Measurements from ENCODE around the gene DPY30.

DNA sequence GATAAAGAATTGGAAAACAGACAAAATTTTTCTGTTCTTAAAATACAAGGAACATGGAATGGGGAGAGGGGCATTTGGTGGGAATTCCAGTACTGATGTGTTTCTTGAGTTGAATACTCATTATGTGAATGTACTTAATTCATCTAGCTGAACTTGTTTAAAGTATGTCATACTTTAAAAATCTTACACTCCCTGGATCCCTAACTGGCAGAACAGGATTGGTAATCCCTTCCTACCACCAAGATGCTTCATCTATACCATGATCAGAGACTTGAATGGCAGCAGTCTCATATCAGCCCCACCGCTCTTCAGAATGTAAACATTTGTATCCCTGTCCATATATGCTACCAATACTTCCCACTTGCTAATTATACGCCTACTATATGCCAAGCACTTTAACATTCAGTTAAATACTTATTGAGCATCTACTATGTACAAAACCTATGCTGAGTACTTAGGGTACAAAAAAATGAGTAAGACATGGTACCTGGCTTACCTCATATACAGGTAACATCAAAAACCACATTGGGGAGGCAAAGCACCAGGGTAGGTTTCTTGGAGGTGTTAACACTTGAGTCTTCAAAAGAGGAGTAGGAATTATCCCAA is 34.1 kb downstream of the DPY30 start:
- no peak for TF ChIP-seq EZH2phosphoT487 (IDR thresholded peaks at IDR 0.05; ENCODE audit: borderline replicate concordance, low read length)
- TF ChIP-seq, protein P1, sequence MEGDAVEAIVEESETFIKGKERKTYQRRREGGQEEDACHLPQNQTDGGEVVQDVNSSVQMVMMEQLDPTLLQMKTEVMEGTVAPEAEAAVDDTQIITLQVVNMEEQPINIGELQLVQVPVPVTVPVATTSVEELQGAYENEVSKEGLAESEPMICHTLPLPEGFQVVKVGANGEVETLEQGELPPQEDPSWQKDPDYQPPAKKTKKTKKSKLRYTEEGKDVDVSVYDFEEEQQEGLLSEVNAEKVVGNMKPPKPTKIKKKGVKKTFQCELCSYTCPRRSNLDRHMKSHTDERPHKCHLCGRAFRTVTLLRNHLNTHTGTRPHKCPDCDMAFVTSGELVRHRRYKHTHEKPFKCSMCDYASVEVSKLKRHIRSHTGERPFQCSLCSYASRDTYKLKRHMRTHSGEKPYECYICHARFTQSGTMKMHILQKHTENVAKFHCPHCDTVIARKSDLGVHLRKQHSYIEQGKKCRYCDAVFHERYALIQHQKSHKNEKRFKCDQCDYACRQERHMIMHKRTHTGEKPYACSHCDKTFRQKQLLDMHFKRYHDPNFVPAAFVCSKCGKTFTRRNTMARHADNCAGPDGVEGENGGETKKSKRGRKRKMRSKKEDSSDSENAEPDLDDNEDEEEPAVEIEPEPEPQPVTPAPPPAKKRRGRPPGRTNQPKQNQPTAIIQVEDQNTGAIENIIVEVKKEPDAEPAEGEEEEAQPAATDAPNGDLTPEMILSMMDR (IDR thresholded peaks at IDR 0.05; ENCODE audit: low read depth, low read length, poor library complexity, severe bottlenecking): no peak

All from DOHH2 (cell line).